Hematopoietic multipotent progenitor cell (in vitro differentiated cells): ENCODE data around the gene ADAM8. TPM values are rescaled to one million over a fixed set of nuclear protein-coding genes. Genes with fewer than 3 reads are reported as not detected.
A peak's percentile ranks its signal among the peaks of the same experiment; 100 is the strongest.
"Not testable (repeated sequence)": the region's sequence is repeated elsewhere in the genome, so short reads cannot be mapped to it uniquely, and the experiment has no call there.

Experiments
- DNase-seq, 3 donors: peaks; one replicate each; pipeline ENCODE4 v3.0.0-alpha.2; 2011 to 2015; ENCODE audit warnings: low read depth in 2 of 3, low spot score in 2 of 3
- total RNA-seq: library from RNA; depleted of rRNA; stranded (reverse); fragments of >200 nt; gene quantifications from one replicate; pipeline ENCODE4 v1.2.3, GENCODE V29; 2012

ADAM8 gene
- total RNA-seq, 1 donor: 146 TPM

DNA sequence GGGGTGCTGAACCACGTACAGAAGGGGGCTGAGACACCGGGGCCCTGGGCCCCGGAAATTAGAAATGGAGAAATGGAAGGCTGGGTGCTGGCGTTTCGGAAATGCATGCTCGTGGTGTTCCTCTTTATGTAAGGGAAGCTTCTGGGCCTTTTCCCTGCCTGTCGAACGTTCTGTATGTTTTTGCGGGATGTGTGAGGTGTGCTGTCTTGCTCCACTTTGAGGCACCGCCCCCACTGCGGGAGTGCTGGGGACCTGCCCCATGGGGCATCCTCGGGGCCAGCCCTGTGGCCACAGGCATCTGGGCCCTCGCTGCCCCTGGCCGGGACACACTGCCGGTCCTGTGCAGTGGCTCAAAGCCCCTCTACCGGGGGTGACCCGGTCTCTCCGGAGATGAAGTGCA, 40.7 kb downstream of the ADAM8 start:
- DNase-seq: no peak

DNA sequence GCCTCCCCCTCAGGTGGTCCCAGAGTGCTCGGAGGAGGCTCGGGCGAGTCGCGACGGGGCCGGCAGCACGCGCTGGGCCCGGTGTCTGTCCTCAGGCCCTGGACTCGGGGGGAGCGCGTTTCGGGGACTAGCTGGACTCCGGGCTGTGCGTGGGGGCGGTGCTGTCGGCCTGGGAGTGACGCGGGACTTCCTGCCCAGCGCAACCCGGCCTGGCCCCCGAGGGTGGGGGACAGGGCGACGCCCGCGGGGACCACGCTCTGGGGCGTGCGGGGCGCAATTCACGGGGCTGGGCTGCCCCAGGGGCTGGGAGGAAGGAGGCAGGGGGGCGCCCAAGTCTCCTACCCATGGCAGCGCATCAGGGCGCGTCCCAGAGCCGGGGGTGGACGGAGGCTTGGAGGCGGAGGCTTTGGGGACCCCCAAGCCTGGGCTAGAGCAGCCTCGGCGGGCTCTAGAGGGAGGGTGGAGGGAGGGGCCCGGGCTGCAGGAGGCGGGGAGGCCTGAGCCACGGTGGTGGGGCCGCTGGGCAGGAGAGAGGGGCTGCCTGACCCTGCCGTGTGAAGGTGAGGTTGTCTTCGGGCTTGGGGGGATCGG, 41.3 kb downstream of the ADAM8 start:
- DNase-seq: no peak

DNA sequence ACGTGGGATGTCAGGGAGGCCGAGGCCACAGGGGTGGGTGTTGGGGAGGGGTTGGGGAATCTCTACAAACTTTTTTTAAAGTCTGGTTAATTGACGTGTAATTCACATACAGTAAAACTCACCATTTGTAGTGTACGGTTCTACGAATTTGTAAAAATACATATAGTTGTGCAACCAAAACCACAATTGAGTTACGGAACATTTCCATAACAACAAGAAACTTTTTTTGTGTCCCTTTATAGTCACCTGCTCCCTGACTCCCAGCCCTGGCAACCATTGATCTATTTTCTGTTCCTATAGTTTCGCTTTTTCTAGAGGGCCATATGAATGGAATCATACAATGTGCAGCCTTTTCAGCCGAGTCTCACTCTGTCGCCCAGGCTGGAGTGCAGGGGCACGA, 41.9 kb downstream of the ADAM8 start:
- not testable (repeated sequence) for DNase-seq

DNA sequence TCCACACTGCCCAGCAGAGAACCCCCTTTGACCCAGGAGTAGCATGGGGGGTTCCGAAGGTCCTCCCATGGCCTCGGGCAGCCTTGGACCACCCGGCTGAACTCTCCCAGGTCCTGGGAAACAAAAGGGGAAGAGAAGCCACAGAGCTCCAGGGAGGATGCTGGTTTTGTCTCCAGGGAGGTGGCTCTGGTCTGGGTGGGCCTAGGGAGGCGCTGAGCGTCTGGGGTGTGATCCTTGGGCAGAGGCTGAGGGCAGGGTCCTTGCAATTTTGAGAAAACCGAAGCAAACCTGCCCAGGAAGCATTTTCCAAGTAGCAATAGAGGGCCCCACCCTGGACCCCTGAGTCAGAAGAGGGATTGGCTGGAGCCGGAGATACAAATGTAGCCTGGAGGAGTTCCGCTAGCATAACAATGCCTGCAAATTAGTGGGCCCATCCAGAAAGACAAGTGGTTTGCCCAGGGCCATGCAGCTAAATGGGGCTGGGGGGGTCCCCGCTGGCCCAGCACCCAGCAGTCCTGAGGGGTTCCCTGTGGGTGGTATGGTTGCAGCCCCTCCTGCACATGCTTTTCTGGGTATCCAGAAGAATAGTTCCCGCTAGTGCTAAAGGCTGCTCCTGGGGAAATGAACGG, 44.6 kb downstream of the ADAM8 start:
- DNase-seq: no peak

DNA sequence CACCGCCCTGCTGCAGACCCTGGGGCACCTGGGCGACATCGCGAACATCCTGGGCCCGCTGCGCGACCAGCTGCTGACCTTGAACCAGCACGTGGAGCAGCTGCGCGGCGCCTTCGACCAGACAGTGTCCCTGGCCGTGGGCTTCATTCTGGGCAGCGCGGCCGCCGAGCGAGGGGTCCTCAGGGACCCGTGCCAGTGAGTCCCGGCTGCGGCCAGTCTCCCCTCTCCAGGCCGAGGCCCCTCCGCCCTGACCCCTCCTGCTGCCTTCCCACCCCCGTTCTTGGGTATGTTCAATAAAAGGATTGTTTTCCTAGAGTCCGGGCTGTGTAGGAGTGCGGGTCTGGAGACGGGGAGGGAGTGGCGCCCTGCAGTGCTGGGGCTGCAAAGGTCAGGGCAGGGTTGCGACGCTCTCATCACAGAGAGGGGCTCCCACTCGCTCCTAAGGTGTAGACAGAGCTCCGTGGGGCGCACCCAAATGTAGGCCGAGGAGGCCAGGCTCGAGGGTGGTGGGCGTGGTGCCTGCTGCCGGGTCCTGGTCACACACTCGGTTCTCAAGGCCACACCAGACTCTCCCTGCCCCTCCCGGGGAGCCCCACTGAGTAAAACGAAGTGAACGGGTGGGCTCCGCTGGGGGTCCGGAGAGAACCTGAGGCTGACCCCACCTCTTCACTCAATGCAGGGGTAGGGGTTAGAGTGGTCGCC, 45.3 kb downstream of the ADAM8 start:
- no peak for DNase-seq

DNA sequence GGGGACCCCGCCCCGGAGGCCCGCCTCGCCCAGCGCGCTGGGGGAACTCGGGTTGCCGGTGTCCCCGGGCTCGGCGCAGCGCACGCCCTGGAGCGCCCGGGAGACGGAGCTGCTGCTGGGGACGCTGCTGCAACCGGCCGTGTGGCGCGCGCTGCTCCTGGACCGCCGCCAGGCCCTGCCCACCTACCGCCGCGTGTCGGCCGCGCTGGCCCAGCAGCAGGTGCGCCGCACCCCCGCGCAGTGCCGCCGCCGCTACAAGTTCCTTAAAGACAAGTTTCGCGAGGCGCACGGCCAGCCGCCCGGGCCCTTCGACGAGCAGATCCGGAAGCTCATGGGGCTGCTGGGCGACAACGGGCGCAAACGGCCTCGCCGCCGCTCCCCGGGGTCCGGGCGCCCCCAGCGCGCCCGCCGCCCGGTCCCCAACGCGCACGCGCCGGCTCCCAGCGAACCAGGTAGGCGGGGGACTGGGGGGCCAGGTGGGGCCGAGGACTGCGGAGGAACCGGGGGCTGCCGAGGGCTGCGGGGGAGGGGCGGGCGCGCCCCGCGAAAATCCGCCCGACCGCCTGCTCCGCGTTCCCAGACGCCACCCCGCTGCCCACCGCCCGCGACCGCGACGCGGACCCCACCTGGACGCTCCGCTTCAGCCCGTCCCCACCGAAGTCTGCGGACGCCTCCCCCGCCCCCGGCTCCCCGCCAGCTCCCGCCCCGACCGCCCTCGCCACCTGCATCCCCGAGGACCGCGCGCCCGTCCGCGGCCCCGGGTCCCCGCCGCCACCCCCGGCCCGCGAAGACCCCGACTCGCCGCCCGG, 46.1 kb downstream of the ADAM8 start:
- DNase-seq: peak in 2 of 3 donors; percentile 76

DNA sequence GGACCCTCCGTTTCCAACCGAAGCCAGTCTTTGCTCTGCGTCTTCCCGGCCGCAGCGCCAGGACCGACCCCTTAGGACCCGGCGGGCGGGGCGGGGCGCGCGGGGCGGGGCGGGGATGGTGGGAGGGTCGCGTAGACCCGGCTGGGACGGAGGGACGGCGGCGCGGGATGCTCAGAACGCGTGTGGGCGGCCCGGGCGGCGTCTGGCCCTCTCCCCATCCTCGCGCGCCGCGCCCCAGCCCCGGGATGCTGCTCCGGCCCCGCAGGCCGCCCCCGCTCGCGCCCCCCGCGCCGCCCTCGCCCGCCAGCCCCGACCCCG, 46.7 kb downstream of the ADAM8 start, which contains the start of gene UTF1:
UTF1 (plus strand) TSS at position 174 of the 318 bp plus-strand sequence; CDS start at position 246, 72 bp downstream.
- DNase-seq: no peak

DNA sequence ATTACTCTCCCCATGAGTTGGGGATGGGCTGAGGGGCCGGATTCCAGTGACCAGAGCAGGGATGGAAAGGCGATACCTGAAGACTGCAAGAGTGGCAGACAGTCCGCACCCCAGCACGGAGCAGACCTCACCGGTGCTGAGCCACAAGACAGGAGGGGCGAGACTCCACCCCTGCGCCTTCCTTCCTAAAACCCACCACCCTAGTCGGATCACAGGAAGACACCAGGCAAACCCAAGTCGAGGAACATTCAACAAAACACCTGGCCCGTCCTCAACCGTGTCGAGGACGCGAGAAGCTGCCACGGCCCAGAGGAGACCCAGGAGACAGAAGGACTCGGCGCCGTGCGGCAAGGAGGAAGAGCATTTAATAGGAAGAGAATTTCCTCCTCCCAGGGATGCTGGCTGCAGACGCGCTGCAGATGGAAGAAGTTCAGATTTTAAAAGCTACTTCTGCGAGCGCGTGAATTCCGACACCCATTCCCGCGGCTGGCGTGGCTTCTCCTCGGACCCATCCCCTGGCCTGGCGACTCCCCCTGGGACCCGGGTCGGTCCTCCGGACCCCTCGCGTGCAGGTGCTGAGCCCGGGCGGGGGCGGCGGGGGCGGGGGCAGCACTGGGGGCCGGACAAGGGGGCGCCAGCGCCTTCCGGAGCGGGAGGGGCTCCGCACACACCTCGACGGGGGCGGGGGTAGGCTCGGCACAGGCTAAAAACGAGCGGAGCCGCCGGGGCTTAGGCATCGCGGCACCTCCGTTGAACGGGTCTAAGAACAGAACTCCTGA, 47.2 kb downstream of the ADAM8 start:
- no peak for DNase-seq

DNA sequence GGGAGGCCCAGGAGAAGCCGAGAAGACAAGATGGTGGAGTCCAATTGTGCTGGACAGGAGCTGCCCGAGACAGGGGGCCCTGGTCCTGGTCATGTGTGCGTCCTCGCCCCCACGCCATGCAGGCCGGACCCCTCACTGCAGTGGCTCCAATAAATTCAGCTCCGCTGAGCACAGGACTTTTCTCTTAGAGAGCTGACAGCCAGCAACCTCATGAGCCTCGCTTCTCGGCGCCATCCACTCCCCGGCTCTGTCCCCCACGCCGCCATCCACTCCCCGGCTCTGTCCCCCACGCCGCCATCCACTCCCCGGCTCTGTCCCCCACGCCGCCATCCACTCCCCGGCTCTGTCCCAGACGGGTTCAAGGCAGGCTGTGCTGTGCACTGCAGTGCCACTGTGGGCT, 49.4 kb downstream of the ADAM8 start:
- DNase-seq: no peak

DNA sequence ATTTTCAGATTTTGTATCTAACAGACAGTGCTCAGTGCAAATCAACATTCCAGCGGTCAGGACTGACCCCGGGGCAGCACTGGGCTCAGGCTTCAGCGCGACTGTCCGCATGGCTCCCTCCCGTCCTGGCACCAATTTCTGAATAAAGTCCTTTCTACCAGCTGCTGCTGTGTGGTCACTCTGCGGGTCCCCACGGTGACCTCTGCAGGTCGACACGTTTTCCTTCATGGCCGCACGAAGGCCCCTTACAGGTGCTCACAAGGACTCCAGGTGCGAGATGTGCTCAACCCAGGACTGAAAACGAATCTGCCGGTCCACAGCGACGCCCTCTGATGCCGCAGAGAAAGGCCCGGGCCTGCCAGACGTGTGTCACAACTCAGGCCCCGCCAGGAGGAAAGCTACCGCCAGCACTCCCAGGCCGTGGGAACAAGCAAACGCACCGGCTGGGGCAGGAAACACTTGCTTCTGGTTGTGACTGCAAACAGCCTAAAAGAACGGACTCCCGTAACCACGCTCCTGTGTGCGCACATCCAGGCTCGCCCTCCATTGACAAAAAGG, 50.3 kb downstream of the ADAM8 start:
- peak in 1 of 3 donors; percentile 57 for DNase-seq

DNA sequence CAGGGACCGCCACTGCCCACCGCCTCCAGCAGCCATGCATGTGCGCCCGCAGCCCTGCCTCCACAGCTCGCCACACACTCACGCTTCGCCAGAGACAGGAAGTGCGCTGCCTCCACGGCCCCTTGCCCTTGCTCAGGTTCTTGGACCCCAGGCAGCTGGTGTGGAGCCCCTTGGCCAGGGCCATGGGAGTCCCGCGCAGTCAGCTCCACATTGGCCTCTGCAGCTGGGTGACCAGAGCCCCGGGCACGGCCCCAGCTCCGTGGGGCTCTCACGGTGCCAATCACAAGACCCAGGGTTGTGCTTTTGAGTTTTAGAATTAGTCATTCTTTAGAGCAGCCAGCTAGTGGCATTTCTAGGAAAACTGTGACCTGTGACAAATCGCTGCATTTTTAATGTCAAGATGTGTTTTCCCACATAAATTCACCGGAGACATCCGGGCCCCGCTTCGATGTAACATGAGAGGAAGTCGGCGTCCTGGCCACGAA, 50.9 kb downstream of the ADAM8 start:
- no peak for DNase-seq

DNA sequence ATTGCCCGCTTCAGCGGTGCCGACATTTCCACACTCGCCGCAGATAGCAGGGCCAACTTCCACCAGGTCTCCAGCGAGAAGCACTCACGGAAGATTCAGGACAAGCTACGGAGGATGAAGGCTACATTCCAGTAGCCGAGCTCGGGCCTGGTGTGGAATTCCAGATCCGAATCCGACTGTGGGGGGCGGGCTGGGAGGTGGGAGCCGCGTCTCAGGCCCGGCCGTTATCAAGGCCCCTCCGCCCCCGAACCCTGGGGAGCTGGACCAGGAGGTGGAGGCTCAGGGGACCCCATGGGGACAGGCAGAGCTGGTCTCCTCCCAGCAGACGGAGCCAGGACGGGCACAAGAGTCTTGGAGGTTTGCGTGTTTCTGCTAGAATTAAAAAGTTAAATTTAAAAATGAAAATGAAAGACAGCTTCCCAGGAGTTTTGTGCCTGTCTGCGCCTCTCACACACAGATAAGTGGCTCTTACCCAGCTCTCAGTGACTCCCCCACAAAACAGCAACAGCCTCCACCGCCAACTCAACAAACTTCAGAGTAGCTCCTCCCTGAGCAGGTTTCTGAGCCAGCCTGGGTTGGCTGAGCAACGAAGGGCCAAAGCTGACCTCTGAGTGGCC, 51.8 kb downstream of the ADAM8 start:
- no peak for DNase-seq

DNA sequence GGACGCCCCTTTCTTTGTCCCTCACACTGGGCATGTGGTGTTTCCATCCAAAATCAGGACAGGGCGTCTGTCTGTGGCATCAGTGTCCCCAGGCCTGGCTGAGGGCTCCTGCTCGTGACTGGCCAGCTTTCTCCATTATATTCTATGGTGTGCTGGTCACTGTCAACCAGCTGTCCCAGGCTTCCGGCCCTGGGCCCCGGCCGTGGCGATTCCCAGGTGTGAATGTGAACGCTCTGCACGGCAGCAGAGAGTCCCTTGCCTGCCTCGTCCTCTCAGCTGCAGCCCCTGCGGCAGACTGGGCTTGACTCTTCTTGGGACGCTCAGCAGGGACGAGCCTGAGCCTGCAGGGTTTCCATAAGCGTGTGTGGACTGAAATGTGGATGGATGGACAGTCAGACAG, 52.6 kb downstream of the ADAM8 start:
- no peak for DNase-seq

DNA sequence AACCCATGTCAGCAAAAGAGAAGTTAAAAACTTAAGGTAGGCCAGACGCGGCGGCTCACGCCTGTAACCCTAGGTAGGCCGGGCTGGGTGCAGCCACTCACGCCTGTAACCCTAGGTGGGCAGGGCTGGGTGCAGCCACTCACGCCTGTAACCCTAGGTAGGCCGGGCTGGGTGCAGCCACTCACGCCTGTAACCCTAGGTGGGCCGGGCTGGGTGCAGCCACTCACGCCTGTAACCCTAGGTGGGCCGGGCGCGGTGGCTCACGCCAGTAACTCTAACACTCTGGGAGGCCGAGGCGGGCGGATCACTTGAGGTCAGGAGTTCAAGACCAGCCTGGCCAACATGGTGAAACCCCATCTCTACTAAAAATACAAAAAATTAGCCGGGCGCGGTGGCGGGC, 54.9 kb downstream of the ADAM8 start:
- DNase-seq: not testable (repeated sequence)

DNA sequence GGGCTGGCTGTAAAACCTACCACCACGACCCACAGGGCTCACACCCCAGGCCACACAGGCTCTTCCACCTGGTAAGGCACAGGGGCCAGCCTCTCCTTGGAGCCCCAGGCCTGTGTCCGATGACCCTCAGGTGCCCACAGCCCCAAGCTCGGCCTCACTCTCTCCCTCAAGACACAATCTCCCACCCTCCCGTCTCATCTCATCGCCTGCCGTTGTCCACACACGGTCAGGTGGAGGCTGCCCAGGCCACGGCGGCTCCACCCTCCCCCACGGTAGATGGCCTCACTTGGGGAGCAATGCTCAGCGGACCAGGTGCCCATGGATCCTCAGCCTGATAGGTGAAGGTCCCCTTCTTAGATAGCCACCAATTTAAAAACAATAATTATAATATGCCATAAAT, 55.3 kb downstream of the ADAM8 start:
- no peak for DNase-seq

DNA sequence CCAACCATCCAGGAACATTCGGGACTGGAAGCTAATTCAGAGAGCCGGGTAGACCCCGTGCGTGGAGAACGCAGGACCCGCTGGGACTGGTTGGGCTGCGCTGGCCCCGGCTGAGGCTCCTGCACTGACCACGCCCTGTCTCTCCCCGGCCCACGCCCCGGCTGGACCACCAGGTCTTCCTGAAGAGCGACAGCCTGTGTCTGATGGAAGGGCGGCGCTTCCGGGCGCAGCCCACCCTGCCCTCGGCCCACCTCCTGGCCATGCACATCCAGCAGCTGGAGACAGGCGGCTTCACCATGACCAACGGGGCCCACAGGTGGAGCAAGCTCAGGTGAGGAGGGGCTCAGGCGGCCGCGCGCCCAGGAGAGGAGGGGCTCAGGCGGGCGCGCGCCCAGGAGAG, 56.9 kb downstream of the ADAM8 start:
- DNase-seq: no peak

DNA sequence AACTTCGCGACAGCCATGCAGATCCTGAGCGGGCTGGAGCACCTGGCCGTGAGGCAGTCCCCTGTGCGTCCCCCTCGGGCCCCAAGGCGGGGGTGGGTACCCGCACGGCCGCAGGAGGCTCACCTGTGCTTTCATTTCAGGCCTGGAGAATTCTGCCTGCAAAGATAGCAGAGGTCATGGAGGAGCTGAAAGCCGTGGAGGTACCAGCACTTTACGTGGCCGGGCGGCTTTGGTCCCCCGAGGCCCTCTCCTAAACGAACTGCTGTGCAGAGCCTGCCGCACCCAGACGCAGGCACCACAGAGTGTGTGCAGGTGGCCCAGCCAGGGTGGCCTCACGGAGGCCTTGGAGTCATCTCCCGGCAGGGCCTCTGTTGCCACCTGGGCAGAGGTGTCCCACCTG, 57.8 kb downstream of the ADAM8 start:
- no peak for DNase-seq

DNA sequence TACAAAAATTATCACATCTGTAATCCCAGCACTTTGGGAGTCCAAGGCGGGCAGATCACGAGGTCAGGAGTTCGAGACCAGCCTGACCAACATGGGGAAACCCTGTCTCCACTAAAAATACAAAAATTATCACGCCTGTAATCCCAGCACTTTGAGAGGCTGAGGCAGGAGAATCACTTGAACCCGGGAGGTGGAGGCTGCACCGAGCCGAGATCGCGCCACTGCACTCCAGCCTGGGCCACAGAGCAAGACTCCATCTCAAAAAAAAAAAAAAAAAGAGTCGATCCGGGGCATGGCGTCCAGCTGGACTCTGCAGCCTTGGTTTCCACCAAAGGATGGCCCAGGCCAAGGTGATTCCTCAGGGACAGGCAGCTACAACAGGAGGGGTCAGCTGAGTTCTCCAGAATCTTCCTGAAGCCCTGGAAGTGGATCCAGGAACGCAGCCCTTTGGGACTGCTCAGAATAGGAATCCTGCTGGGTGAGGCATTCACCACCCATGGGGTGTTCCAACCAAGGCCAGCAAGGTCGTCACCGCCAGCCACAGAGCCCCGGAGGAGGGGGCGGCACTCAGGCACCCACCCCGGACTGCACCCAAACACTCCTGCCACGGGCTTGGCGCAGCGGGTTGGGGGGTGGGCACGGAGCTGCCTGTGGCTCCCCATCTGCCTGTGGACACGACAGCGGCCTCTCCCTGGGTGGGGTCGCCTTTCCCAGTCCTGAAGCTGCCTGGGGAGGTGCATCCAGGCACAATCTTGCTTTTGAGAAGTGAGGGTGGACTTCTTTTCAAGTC, 58.7 kb downstream of the ADAM8 start:
- no peak for DNase-seq

DNA sequence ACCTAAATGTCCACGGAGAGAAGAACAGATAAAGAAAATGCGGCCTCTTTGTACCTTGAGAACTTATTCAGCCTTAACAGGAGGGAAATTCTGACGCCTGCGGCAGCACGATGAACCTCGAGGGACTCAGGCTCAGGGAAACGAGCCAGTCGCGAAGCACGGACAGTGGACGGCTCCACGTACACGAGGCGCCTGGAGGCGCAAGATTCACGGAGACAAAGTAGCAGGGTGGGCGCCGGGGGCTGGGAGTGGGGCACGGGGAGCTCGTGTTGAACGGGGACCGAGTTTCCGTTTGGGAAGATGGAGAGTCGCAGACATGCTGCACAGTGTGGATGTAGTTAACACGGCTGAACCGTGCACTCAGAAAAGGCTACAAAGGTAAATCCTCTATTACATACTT, 59.9 kb downstream of the ADAM8 start:
- DNase-seq: no peak
